CD8-positive, alpha-beta memory T cell (primary cell): ENCODE results near the gene ATRN. TPM values are rescaled to one million over a fixed set of nuclear protein-coding genes. Genes with fewer than 3 reads are reported as not detected.

Source experiments
- CTCF ChIA-PET: fragments of 350-600 bp; sonication (Branson Sonifier 250); formaldehyde crosslinking; loops from one replicate; lab custom pipeline; 2021; ENCODE audit warnings: antibody characterized with exemption; lab: Charles Lee
- POLR2A ChIA-PET: fragments of 350-600 bp; sonication (Branson Sonifier 250); formaldehyde crosslinking; loops from one replicate; lab custom pipeline; 2021; ENCODE audit warnings: antibody characterized with exemption; lab: Charles Lee
- DNase-seq, 5 donors: peaks; one replicate each; pipeline versions ENCODE4 v3.0.0 to v3.0.0-alpha.2; 2020 to 2022; ENCODE audit warnings: mixed read lengths in 1 of 5
- H3K27ac ChIP-seq: one replicate; pipeline ENCODE4 v1.7.0; 2013; ENCODE audit warnings: low read depth, mild to moderate bottlenecking, low read length, moderate library complexity
- H3K27me3 ChIP-seq: 2 replicates; pipeline ENCODE4 v1.7.0; 2013; ENCODE audit warnings: low read length, mild to moderate bottlenecking; ENCODE audit not compliant: insufficient read depth, poor library complexity, severe bottlenecking
- H3K36me3 ChIP-seq: 2 replicates; pipeline ENCODE4 v1.7.0; 2013; ENCODE audit warnings: mild to moderate bottlenecking, low read length, moderate library complexity; ENCODE audit not compliant: insufficient read depth
- H3K4me1 ChIP-seq: 2 replicates; pipeline ENCODE4 v1.7.0; 2013; ENCODE audit warnings: mild to moderate bottlenecking, low read length, moderate library complexity; ENCODE audit not compliant: insufficient read depth
- H3K4me3 ChIP-seq: 2 replicates; pipeline ENCODE4 v1.7.0; 2013; ENCODE audit warnings: mild to moderate bottlenecking, low read length
- H3K9me3 ChIP-seq: 2 replicates; pipeline ENCODE4 v1.7.0; 2013; ENCODE audit warnings: mild to moderate bottlenecking, low read length
- H3K27ac Mint-ChIP-seq, 8 donors: one replicate each; pipeline ENCODE4 v1.8.0; 2020 to 2021; ENCODE audit warnings: mixed read lengths in 8 of 8, mild to moderate bottlenecking in 6 of 8, inconsistent platforms in 3 of 8, moderate library complexity in 3 of 8
- H3K27me3 Mint-ChIP-seq, 2 donors: one replicate each; pipeline ENCODE4 v1.8.0; 2020 to 2021; ENCODE audit warnings: mixed read lengths in 2 of 2, mild to moderate bottlenecking in 1 of 2, moderate library complexity in 1 of 2
- H3K36me3 Mint-ChIP-seq, 3 donors: one replicate each; pipeline ENCODE4 v1.8.0; 2020 to 2021; ENCODE audit warnings: mixed read lengths in 3 of 3, inconsistent platforms in 1 of 3, mild to moderate bottlenecking in 1 of 3
- H3K4me1 Mint-ChIP-seq, 3 donors: one replicate each; pipeline ENCODE4 v1.8.0; 2020 to 2021; ENCODE audit warnings: mixed read lengths in 3 of 3, inconsistent platforms in 1 of 3, mild to moderate bottlenecking in 1 of 3
- H3K4me3 Mint-ChIP-seq, 7 donors: one replicate each; pipeline ENCODE4 v1.8.0; 2020 to 2021; ENCODE audit warnings: mixed read lengths in 7 of 7, mild to moderate bottlenecking in 6 of 7, moderate library complexity in 4 of 7, inconsistent platforms in 2 of 7
- H3K9me3 Mint-ChIP-seq, 5 donors: one replicate each; pipeline ENCODE4 v1.8.0; 2020 to 2022; ENCODE audit warnings: mixed read lengths in 5 of 5, mild to moderate bottlenecking in 3 of 5, moderate library complexity in 2 of 5, inconsistent platforms in 1 of 5
- polyA plus RNA-seq: library from polyadenylated mRNA; unstranded; fragments of 300-500 nt; fragmentation: Illumina TruSeq; gene quantifications from one replicate; pipeline ENCODE4 v1.2.3, GENCODE V29; 2021
- total RNA-seq, 2 experiments: library from RNA; stranded (reverse); gene quantifications; one replicate each; pipeline ENCODE4 v1.2.3, GENCODE V29; 2021

ATRN gene
- total and polyA plus RNA-seq, 3 experiments from 2014 or later = 9.4 to 11.2 (median 10.8) TPM

DNA sequence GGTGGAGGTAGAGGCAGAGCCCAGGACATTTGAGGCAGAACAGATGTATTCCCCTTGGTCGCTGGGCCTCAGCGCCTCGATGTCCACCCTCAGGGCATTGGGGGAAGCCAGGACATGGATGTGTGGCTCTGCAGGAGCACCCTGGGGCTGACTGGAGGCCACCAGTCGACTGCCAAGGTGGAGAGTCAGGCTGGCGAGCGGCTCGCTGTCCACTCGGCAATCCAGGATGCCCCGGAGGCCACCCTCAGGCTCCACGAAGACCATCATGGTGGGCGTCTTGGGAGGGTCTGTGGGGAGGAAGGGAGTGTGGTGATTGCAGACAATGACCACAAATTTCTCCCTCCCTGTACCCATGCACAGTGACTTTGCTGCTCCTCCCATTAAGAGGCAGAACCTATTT lies 219.2 kb downstream of the ATRN start:
- H3K9me3 Mint-ChIP-seq = peaks cover 0 to 2% (median 0%) of the 10 kb centered on the region in 5 donors
- peaks cover 9 to 18% of the 10 kb centered on the region in 2 donors for H3K27me3 Mint-ChIP-seq
- H3K27ac Mint-ChIP-seq = no peak overlapping the region
- no peaks in the 10 kb centered on the region for H3K4me1 Mint-ChIP-seq
- ChIA-PET POLR2A (no interaction called here), CTCF (interaction anchor here (1.3 kb wide), 1 partner anchor 14 kb away, joined by 3 read pairs; no protein-coding TSS in a partner anchor)
- Histone ChIP-seq H3K4me1 (no peaks in the 10 kb centered on the region), H3K27me3 (no peaks in the 10 kb centered on the region), H3K4me3 (no peak overlapping the region), H3K9me3 (no peaks in the 10 kb centered on the region), H3K36me3 (no peaks in the 10 kb centered on the region), H3K27ac (no peak overlapping the region)
- no peak for DNase-seq
- H3K4me3 Mint-ChIP-seq = no peak overlapping the region
- H3K36me3 Mint-ChIP-seq = no peaks in the 10 kb centered on the region

DNA sequence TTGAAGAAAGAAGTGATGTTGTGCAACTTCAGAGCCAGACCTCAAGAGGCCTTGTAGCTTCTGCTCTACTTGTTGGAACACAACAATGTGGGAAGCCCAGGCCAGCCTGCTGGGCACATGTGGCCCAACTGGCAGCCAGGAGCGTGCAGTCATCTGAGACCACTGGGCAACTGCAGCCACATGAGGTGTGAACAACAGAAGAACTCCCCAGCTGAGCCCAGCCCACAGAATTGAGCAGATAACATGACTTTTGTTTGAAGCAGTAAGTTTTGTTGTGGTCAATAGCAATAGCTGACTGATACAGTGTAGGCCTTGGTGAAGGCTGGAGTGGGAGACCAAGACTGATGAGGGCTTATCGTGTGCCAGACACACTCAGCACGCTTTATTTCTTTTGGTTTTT lies 219.6 kb downstream of the ATRN start:
- DNase-seq = no peak
- Histone ChIP-seq H3K4me1 (no peaks in the 10 kb centered on the region), H3K4me3 (no peak overlapping the region), H3K27ac (no peak overlapping the region), H3K9me3 (no peaks in the 10 kb centered on the region), H3K27me3 (no peaks in the 10 kb centered on the region), H3K36me3 (no peaks in the 10 kb centered on the region)
- H3K27me3 Mint-ChIP-seq = peaks cover 5 to 15% of the 10 kb centered on the region in 2 donors
- POLR2A ChIA-PET = no interaction called here
- no peaks in the 10 kb centered on the region for H3K36me3 Mint-ChIP-seq
- no peak overlapping the region for H3K4me3 Mint-ChIP-seq
- CTCF ChIA-PET = no interaction called here
- peaks cover 0 to 2% (median 0%) of the 10 kb centered on the region in 5 donors for H3K9me3 Mint-ChIP-seq
- no peaks in the 10 kb centered on the region for H3K4me1 Mint-ChIP-seq
- H3K27ac Mint-ChIP-seq = no peak overlapping the region

DNA sequence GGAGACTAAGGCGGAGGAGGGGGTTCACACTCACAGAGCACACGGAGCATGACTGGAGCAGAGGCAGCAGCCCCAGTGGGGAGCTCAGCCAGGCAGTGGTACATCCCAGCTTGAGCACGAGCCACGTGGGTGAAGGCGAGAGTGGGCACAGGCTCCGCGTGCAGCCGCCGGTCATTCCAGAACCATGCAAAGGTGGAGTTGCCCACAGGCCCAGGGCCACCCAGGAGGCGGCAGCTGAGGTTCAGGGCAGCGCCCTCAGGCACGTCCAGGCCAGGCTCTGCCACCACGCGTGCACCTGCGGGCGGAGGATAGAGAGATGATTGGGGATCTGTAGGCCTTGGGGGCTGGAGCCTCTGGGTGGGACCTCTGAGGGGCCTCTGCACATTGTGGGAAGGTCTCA lies 220.5 kb downstream of the ATRN start:
- Histone ChIP-seq H3K4me1 (no peaks in the 10 kb centered on the region), H3K27me3 (no peaks in the 10 kb centered on the region), H3K27ac (no peak overlapping the region), H3K4me3 (no peak overlapping the region), H3K36me3 (no peaks in the 10 kb centered on the region), H3K9me3 (no peaks in the 10 kb centered on the region)
- Mint-ChIP-seq H3K27ac (no peak overlapping the region), H3K4me3 (no peak overlapping the region), H3K27me3 (peaks cover 1 to 7% of the 10 kb centered on the region in 2 donors), H3K36me3 (no peaks in the 10 kb centered on the region), H3K4me1 (no peaks in the 10 kb centered on the region), H3K9me3 (peaks cover 0 to 2% (median 0%) of the 10 kb centered on the region in 5 donors)
- ChIA-PET CTCF (no interaction called here), POLR2A (interaction anchor here (0.5 kb wide), 1 partner anchor 52 kb away, joined by 3 read pairs; no protein-coding TSS in a partner anchor)
- DNase-seq = no peak

DNA sequence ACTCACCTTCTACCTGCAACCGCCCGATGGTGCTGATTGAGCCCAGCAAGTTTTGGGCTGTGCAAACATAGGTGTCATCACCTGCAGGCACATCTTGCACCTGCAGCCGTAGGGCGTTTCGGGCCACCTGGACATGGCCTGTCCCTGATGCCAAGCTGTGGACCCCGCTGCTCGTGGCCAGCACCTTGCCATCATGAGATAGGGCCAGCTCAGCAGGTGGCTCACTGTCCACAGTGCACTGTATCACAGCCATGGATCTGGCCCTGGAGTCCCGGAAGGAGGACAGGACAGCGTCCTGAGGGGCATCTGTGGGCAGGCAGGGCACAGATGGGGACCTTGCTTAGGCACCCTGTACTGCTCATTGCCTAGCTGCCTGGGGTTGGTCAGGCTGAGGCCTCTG lies 221.1 kb downstream of the ATRN start:
- H3K9me3 Mint-ChIP-seq = peaks cover 0 to 3% (median 0%) of the 10 kb centered on the region in 5 donors
- CTCF ChIA-PET = interaction anchor here (1.1 kb wide), 1 partner anchor 15 kb away, joined by 3 read pairs; no protein-coding TSS in a partner anchor

DNA sequence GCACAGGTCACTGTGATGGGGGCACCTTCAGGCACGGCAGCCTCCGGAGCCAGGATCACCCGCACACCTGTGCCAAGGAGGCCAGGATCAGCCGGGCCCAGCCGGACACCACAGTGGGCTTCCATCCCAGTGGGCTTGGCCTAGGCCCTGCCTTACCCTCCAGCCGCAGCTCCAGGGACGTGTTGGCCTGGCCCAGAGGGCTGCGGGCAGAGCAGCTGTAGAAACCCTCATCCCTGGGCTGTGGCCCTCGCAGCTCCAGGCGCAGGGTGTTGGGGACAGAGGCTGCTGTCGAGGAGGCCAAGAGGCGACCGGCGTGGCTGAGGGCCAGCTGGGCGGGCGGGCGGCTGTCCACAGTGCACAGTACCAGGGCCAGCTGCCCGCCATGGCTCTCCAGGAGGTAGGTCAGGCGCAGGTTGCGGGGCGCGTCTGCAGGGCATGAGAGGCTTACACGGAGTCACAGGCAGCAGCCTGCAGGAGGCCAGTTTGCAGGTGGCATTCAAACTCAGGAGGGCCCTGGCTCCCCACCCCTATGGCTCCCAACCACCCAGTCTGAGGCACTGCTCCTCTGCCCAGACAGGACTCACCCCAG lies 222.0 kb downstream of the ATRN start:
- no peak overlapping the region for H3K4me3 Mint-ChIP-seq
- no peak overlapping the region for H3K27ac ChIP-seq
- no peaks in the 10 kb centered on the region for H3K4me1 ChIP-seq
- no peak overlapping the region for H3K27ac Mint-ChIP-seq
- POLR2A ChIA-PET = no interaction called here
- H3K27me3 Mint-ChIP-seq = peaks cover 0 to 1% of the 10 kb centered on the region in 2 donors
- no peaks in the 10 kb centered on the region for H3K4me1 Mint-ChIP-seq
- no peaks in the 10 kb centered on the region for H3K27me3 ChIP-seq
- no peak for DNase-seq
- no peaks in the 10 kb centered on the region for H3K36me3 Mint-ChIP-seq
- no peaks in the 10 kb centered on the region for H3K9me3 ChIP-seq
- H3K36me3 ChIP-seq = no peaks in the 10 kb centered on the region
- H3K9me3 Mint-ChIP-seq = peaks cover 0 to 3% (median 0%) of the 10 kb centered on the region in 5 donors
- CTCF ChIA-PET = interaction anchor here (1.1 to 3.1 kb wide), 3 partner anchors 16 to 18 kb away, joined by 3 to 11 read pairs (median 4); no protein-coding TSS in a partner anchor
- no peak overlapping the region for H3K4me3 ChIP-seq

More for the DNA sequence above, 221.1 kb downstream of the ATRN start:
- Histone ChIP-seq H3K9me3 (no peaks in the 10 kb centered on the region), H3K27ac (no peak overlapping the region), H3K36me3 (no peaks in the 10 kb centered on the region), H3K4me1 (no peaks in the 10 kb centered on the region), H3K27me3 (no peaks in the 10 kb centered on the region), H3K4me3 (no peak overlapping the region)
- Mint-ChIP-seq H3K27ac (no peak overlapping the region), H3K4me1 (no peaks in the 10 kb centered on the region), H3K4me3 (no peak overlapping the region), H3K36me3 (no peaks in the 10 kb centered on the region), H3K27me3 (peaks cover 1 to 3% of the 10 kb centered on the region in 2 donors)
- no peak for DNase-seq
- POLR2A ChIA-PET = interaction anchor here (0.5 kb wide), 1 partner anchor 51 kb away, joined by 3 read pairs; no protein-coding TSS in a partner anchor

DNA sequence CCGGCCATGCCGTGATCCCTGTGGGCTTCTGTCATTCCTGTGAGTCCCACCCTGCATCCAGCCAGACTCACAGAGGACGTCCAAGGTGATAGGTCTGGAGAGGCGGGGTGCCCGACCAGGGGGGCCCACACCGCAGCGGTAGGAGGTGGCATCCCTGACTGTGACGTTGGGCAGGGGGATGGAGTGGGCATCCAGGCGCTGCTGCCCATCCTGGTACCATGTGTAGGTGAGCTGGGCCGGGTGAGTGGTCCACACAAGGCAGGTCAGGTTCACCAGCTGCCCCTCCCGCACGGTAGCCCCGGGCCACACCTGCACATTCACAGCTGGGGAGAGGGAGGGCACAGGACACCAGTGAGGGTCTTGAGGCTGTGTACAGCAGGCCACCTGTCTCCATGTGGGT lies 222.6 kb downstream of the ATRN start:
- Mint-ChIP-seq H3K27me3 (peaks cover 0 to 1% of the 10 kb centered on the region in 2 donors), H3K36me3 (no peaks in the 10 kb centered on the region), H3K9me3 (peaks cover 0 to 3% (median 0%) of the 10 kb centered on the region in 5 donors), H3K4me3 (no peak overlapping the region), H3K4me1 (no peaks in the 10 kb centered on the region), H3K27ac (no peak overlapping the region)
- Histone ChIP-seq H3K4me1 (no peaks in the 10 kb centered on the region), H3K9me3 (no peaks in the 10 kb centered on the region), H3K36me3 (no peaks in the 10 kb centered on the region), H3K27ac (no peak overlapping the region), H3K4me3 (no peak overlapping the region), H3K27me3 (no peaks in the 10 kb centered on the region)
- CTCF ChIA-PET = interaction anchor here (1.2 to 3.1 kb wide), 2 partner anchors 16 to 17 kb away, joined by 4 to 11 read pairs; no protein-coding TSS in a partner anchor
- no peak for DNase-seq
- POLR2A ChIA-PET = no interaction called here

DNA sequence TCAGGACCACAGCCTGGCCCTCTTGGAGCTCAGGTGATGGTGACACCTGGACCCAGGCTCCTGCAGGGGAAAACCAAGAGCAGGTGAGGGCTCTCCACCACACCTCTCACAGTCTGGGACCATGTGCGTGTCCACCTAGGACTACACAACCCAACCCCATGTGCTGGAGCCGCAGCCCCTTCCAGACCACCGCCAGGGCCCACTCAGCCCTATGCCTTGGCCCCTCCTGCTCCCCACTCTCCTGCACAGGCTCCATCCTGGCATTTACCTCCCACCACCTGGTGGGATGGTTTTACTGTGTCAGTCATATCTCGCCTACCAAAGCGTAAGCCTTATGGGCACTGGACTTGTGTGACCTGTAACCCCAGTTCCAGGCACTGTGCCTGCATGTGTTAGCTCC lies 224.0 kb downstream of the ATRN start:
- no peak for DNase-seq
- Mint-ChIP-seq H3K4me1 (no peaks in the 10 kb centered on the region), H3K27me3 (peaks cover 0 to 1% of the 10 kb centered on the region in 2 donors), H3K4me3 (no peak overlapping the region), H3K9me3 (peaks cover 0 to 3% (median 0%) of the 10 kb centered on the region in 5 donors), H3K27ac (no peak overlapping the region), H3K36me3 (no peaks in the 10 kb centered on the region)
- H3K4me1 ChIP-seq = no peaks in the 10 kb centered on the region
- no peak overlapping the region for H3K4me3 ChIP-seq
- ChIA-PET POLR2A (no interaction called here), CTCF (interaction anchor here (1.7 to 3.1 kb wide), 2 partner anchors 15 to 18 kb away, joined by 5 to 11 read pairs; no protein-coding TSS in a partner anchor)
- no peaks in the 10 kb centered on the region for H3K9me3 ChIP-seq
- H3K36me3 ChIP-seq = no peaks in the 10 kb centered on the region
- no peak overlapping the region for H3K27ac ChIP-seq
- no peaks in the 10 kb centered on the region for H3K27me3 ChIP-seq

DNA sequence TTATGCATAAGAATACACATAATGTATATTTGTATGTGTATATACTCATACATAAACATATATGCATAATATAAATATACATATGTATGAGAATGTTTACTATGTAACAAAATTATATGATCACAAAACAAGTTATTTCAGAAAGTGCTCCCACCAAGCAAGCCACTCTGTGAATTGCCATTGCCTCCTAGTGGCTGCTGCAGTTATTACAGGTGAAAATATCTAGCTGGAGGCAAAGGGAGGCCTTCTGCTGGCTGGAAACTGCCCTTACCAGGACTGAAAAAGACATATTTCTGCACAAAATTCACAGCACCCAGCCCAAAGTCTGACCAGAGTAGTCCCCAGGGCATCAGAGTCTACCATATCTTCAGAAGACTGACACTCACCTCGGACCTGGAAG lies 225.4 kb downstream of the ATRN start:
- POLR2A ChIA-PET = no interaction called here

More for the DNA sequence above, 225.4 kb downstream of the ATRN start:
- CTCF ChIA-PET = interaction anchor here (1.1 to 1.7 kb wide), 2 partner anchors 9 to 20 kb away, joined by 3 to 5 read pairs; no protein-coding TSS in a partner anchor
- Histone ChIP-seq H3K36me3 (no peaks in the 10 kb centered on the region), H3K4me3 (no peak overlapping the region), H3K27me3 (no peaks in the 10 kb centered on the region), H3K9me3 (no peaks in the 10 kb centered on the region), H3K4me1 (no peaks in the 10 kb centered on the region), H3K27ac (no peak overlapping the region)
- DNase-seq = no peak
- no peaks in the 10 kb centered on the region for H3K36me3 Mint-ChIP-seq
- no peaks in the 10 kb centered on the region for H3K4me1 Mint-ChIP-seq
- H3K27ac Mint-ChIP-seq = no peak overlapping the region
- no peak overlapping the region for H3K4me3 Mint-ChIP-seq
- peaks cover 0 to 3% (median 0%) of the 10 kb centered on the region in 5 donors for H3K9me3 Mint-ChIP-seq
- H3K27me3 Mint-ChIP-seq = peaks cover 0 to 1% of the 10 kb centered on the region in 2 donors
